Suprapubic skin (tissue), 4 donors: ENCODE data around the gene PNPLA8. TPM values are rescaled to one million over a fixed set of nuclear protein-coding genes. Genes with fewer than 3 reads are reported as not detected.

Experiments used
- DNase-seq, 2 donors: peaks; one replicate each; pipeline ENCODE4 v3.0.0-alpha.2; 2019; ENCODE audit warnings: low spot score in 2 of 2
- H3K27ac ChIP-seq: fragments of 200-600 bp; sonication (generic); one replicate; pipeline ENCODE4 v1.5.1; 2019
- H3K27me3 ChIP-seq: fragments of 200-600 bp; sonication (generic); one replicate; pipeline ENCODE4 v1.5.1; 2019
- H3K36me3 ChIP-seq: fragments of 200-600 bp; sonication (generic); one replicate; pipeline ENCODE4 v1.5.1; 2019
- H3K4me1 ChIP-seq: fragments of 200-600 bp; sonication (generic); one replicate; pipeline ENCODE4 v1.5.1; 2019
- H3K4me3 ChIP-seq: fragments of 200-600 bp; sonication (generic); one replicate; pipeline ENCODE4 v1.5.1; 2019; ENCODE audit warnings: mild to moderate bottlenecking
- H3K9me3 ChIP-seq: fragments of 200-600 bp; sonication (generic); one replicate; pipeline ENCODE4 v1.5.1; 2019
- CTCF ChIP-seq, 2 donors: fragments of 200-600 bp in 1 of 2; fragments of 450-650 bp in 1 of 2; sonication (generic) in 1 of 2; IDR thresholded peaks; one replicate each; pipeline ENCODE4 v1.5.1; 2016 to 2019; ENCODE audit warnings: antibody characterized with exemption in 2 of 2, mild to moderate bottlenecking in 1 of 2, moderate library complexity in 1 of 2
- EP300 ChIP-seq: sonication (generic); formaldehyde crosslinking; IDR thresholded peaks from one replicate; pipeline ENCODE4 v1.6.1; 2017; ENCODE audit warnings: antibody characterized with exemption
- POLR2A ChIP-seq, 2 donors: fragments of 450-650 bp; IDR thresholded peaks; one replicate each; pipeline ENCODE4 v1.6.1; 2017; ENCODE audit warnings: antibody characterized with exemption in 2 of 2, mild to moderate bottlenecking in 2 of 2, moderate library complexity in 2 of 2
- POLR2AphosphoS5 ChIP-seq, 3 donors: sonication (generic); formaldehyde crosslinking; IDR thresholded peaks; one replicate each; pipeline ENCODE4 v1.6.1; 2017; ENCODE audit warnings: antibody characterized with exemption in 3 of 3
- WGBS: methylation state at CpG from one replicate; pipeline ENCODE4 v1.1.5; 2018; 5-methylcytosine and 5-hydroxymethylcytosine counted together
- total RNA-seq, 4 donors: library from RNA; depleted of rRNA; stranded (reverse); fragments of >200 nt; gene quantifications; one replicate each; pipeline ENCODE4 v1.1.0, GENCODE V29; 2016

PNPLA8 gene
- total RNA-seq, 4 donors from 2014 or later, result 28.1 to 49.8 (median 41.5) TPM

- no peak for TF ChIP-seq POLR2AphosphoS5 (IDR thresholded peaks at IDR 0.05)
- Histone ChIP-seq H3K36me3 (no peaks in the 10 kb centered on the region), H3K4me3 (peak overlapping the region; percentile 63), H3K27ac (no peak overlapping the region), H3K27me3 (peaks cover 60% of the 10 kb centered on the region), H3K9me3 (no peaks in the 10 kb centered on the region), H3K4me1 (peaks cover 27% of the 10 kb centered on the region)
- no peak for DNase-seq
- 1% methylated on average over 34 of the region's 72 CpGs for WGBS
Observed at GRCh38 chr7:108454674-108455550, 71.0 kb downstream of the PNPLA8 start.

DNA sequence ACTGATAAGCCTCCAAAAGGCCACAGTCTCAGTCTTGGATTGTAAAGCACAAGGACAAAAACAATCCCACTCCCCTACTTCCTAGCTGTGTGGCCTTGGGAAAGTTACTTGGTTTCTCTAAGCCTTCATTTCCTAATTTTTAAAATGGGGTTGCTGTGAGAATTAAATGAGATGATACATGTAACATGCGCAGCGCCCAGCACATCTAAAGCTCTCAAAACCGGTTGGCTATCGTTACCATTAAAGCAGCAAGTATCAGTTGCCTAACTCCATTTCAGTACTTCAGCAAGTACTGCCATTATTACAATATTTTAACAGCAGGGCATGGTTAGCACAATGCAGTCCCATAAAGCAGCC, 71.6 kb downstream of the PNPLA8 start:
- WGBS, result 57% methylated on average over 4 of the region's 4 CpGs
- peak overlapping the region; percentile 63 for H3K4me3 ChIP-seq
- H3K27ac ChIP-seq, result no peak overlapping the region
- peaks cover 59% of the 10 kb centered on the region for H3K27me3 ChIP-seq
- TF ChIP-seq EP300 (no peak), POLR2A (IDR thresholded peaks at IDR 0.05) (no peak), POLR2AphosphoS5 (IDR thresholded peaks at IDR 0.05) (no peak), CTCF (IDR thresholded peaks at IDR 0.05) (no peak)
- H3K36me3 ChIP-seq, result no peaks in the 10 kb centered on the region
- no peaks in the 10 kb centered on the region for H3K9me3 ChIP-seq
- peaks cover 27% of the 10 kb centered on the region for H3K4me1 ChIP-seq
- DNase-seq, result no peak

DNA sequence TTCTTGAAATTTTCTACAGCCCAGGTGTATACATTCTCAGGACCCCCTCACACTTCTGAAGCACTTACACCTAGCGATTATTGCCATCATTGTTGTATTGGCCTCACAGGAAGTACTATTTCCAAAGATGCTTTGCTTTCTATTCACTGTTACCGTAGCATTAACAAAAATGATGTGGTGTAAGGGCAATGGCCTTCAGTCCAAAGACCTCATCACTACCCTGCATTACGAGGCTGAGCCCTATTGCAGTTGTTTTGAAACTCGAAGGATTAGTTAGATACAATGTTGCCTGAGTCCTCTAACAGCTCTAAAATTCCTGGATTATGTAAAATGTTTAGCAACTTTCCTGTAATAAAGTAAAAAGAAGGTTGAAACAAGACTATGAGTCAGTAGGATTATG, 72.6 kb downstream of the PNPLA8 start:
- Histone ChIP-seq H3K36me3 (no peaks in the 10 kb centered on the region), H3K4me1 (peaks cover 27% of the 10 kb centered on the region), H3K27me3 (peaks cover 57% of the 10 kb centered on the region), H3K4me3 (no peak overlapping the region), H3K27ac (no peak overlapping the region), H3K9me3 (no peaks in the 10 kb centered on the region)
- no peak for DNase-seq
- 95% methylated on average over 4 of the region's 4 CpGs for WGBS
- no peak for TF ChIP-seq CTCF (IDR thresholded peaks at IDR 0.05)
- no peak for TF ChIP-seq POLR2A (IDR thresholded peaks at IDR 0.05)
- no peak for TF ChIP-seq POLR2AphosphoS5 (IDR thresholded peaks at IDR 0.05)
- no peak for TF ChIP-seq EP300

- peaks cover 27% of the 10 kb centered on the region for H3K4me1 ChIP-seq
- 57% methylated on average over 2 of the region's 2 CpGs for WGBS
- DNase-seq, result no peak
- H3K4me3 ChIP-seq, result no peak overlapping the region
- no peaks in the 10 kb centered on the region for H3K9me3 ChIP-seq
- H3K27me3 ChIP-seq, result peaks cover 51% of the 10 kb centered on the region
- no peak overlapping the region for H3K27ac ChIP-seq
- no peaks in the 10 kb centered on the region for H3K36me3 ChIP-seq
- no peak for TF ChIP-seq POLR2AphosphoS5 (IDR thresholded peaks at IDR 0.05)
- no peak for TF ChIP-seq EP300
- peak; percentile 5 to 31 for TF ChIP-seq CTCF (IDR thresholded peaks at IDR 0.05)
- TF ChIP-seq POLR2A (IDR thresholded peaks at IDR 0.05), result no peak
Observed at GRCh38 chr7:108452707-108453106, 73.2 kb downstream of the PNPLA8 start.

GRCh38 chr7:108451296-108451848, 74.6 kb downstream of the PNPLA8 start:
- peaks cover 20% of the 10 kb centered on the region for H3K4me1 ChIP-seq
- no peaks in the 10 kb centered on the region for H3K36me3 ChIP-seq
- no peak overlapping the region for H3K27ac ChIP-seq
- no peaks in the 10 kb centered on the region for H3K9me3 ChIP-seq
- TF ChIP-seq EP300 (no peak), CTCF (IDR thresholded peaks at IDR 0.05) (no peak), POLR2AphosphoS5 (IDR thresholded peaks at IDR 0.05) (no peak), POLR2A (IDR thresholded peaks at IDR 0.05) (no peak)
- 82% methylated on average over 2 of the region's 2 CpGs for WGBS
- H3K27me3 ChIP-seq, result peaks cover 37% of the 10 kb centered on the region
- DNase-seq, result no peak
- H3K4me3 ChIP-seq, result no peak overlapping the region
